Central memory CD4-positive, alpha-beta T cell (primary cell): Measurements from ENCODE around the gene NOP56.
"Not testable (repeated sequence)": the region's sequence is repeated elsewhere in the genome, so short reads cannot be mapped to it uniquely, and the experiment has no call there.

Source experiments
- DNase-seq: peaks from one replicate; pipeline ENCODE4 v3.0.0; 2022

The NOP56 gene

GRCh38 chr20:2687514-2687913 lies 35.1 kb downstream of the NOP56 start:
- no peak for DNase-seq

DNA sequence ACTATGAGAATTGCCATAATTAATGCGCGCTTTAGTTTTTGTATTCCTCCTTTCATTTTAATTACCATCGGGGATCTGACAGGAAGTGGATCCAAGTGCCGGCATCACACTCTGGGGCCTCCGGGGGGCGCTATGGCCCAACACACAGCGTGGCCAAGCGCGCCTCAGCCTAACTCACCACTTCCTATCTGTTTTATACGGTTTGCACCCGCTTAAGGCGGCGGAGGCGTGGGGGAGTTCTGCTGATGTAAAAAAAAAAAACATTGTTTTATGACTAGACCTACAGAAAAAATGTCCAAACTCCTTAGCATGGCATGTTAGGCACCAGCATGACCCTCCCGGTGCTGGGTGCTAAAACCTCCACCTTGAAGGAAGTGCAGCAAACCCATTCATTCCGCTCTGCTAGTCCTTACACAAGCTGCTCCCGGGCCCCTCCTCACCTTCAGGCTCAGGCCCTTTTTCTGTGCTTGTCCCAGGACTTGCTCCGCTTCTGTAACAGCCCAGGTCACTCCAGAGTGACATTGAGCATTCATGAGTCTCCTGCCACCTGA lies 35.7 kb downstream of the NOP56 start:
- DNase-seq, result peak; percentile 80

DNA sequence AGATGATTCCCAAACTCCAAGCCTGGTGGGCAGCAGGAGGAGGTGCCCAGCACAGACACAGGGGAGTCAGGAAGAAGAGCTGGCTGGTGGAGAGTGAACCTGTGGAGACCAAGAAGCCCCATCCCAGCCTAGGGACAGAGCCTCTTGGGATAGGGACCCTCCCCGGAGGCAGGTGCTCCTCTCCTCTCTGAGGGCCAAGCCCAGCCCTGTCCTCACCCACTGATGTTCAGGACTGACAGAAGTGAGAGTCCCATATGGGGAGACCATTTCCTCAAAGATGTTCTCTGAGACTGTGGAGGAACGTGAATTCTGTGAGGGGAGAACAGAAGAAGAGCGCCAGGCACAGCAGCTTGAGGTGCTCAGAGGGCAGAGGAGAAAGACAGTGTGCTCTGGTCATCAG lies 37.8 kb downstream of the NOP56 start:
- no peak for DNase-seq

GRCh38 chr20:2690718-2691117 lies 38.3 kb downstream of the NOP56 start:
- DNase-seq, result no peak

- DNase-seq, result no peak
These were observed 38.7 kb downstream of the NOP56 start for GRCh38 chr20:2691127-2691526.

GRCh38 chr20:2691663-2692035 lies 39.2 kb downstream of the NOP56 start:
- DNase-seq, result no peak

- DNase-seq, result peak; percentile 19
These were observed 39.8 kb downstream of the NOP56 start, which contains the start of gene EBF4 for GRCh38 chr20:2692036-2692885. EBF4 (plus strand) TSS chr20:2692780; CDS start chr20:2693646, 866 bp downstream.

DNA sequence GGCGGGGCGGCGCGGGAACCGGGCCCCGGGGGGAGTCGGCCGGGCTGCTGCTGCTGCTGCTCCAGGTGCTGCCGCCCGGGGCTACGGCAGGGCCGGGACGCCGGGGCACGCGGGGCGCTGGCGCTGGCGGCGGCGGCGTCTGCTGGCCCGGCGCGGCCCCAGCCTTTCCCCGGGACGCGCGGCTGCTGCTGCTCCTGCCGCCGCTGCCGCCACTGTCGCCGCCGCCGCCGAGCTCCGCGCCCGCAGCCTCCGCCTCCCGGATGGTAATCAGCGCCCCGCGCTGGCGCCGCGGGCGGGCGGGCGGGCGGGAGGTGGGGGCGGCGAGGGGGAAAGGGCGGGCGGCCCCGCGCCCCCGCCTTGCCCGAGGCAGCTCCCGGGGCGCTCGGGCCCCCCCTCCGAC lies 40.5 kb downstream of the NOP56 start:
- no peak for DNase-seq

- peak; percentile 18 for DNase-seq
These were observed 41.0 kb downstream of the NOP56 start for GRCh38 chr20:2693286-2694007.

DNA sequence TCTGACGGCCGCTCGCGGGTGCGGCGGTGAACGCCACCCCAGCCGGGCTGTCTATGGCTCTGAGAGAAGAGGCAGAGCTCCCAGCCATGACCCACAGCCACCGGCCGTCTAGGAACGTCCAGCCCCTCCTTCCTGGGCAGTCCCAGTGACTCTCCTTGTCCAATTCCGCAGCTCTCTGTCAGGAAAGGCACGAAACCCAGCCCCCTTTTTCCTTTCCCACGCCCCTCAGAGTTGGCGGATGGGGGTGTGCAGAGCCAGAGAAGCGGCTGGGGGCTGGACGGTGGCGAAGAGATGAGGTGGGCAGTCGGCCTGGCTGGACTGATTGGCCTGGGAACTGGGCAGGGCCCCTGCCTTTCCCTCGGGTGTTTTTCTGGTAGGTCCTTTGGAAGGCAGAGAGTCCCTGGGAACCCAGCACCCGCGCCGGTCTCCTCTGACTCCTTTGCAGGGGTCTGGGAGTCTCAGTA lies 41.6 kb downstream of the NOP56 start:
- DNase-seq, result no peak

- no peak for DNase-seq
These were observed 42.1 kb downstream of the NOP56 start for GRCh38 chr20:2694519-2694918.

DNA sequence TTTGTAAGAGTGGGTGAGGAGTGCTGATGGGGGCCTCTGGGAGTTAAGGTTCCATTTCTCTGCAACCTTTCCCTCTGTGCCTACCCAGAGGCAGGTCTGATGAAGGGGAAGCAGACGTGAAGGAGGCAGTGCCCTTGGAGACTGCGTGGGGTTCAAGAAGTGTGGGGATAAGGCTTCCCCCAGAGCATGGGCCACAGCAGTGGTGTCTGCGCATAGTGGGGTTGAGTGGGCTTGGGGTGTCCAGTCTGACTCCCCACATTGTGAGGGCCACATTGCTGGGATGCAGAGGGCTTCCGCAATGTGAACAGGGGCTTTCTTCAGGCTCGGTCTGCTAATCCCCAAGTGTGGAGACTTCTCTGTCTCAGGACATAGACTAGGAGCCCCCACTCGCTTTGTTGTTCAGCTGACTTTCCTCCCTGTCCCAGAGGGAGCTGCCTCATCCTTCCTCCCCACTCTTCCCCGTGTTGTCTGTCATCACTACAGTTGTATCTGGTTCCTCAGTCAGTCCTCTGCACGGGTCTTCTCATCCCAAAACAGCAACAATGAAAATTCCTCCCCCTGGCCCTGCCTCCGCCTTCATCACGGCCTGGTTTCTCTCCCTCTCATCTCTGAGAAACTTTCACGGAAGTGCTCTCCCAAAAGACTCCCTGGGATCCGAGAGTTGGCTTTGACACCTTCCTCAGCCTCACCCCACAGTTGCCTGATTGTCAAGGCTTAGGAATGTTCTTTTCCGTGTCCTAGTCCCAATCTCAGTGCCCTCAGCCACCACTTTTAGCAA lies 43.0 kb downstream of the NOP56 start:
- DNase-seq, result no peak

DNA sequence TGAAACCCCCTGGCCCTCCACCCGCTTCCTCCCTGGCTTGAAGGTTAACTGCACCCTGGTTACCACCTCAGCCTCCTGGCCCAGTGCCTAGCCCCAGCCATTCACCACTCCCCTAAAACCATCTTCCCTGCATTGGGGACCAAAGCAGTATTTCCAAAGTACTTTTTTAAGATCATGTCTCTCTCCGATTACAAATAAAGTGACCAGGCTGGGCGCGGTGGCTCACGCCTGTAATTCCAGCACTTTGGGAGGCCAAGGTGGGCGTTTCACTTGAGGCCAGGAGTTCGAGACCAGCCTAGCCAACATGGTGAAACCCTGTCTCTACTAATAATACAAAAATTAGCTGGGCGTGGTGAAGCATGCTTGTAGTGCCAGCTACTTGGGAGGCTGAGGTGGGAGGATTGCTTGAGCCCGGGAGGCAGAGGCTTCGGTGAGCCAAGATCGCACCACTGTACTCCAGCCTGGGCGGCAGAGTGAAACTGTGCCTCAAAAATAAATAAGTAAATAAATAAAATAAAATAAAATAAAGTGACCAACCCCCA lies 43.6 kb downstream of the NOP56 start:
- DNase-seq, result not testable (repeated sequence)

DNA sequence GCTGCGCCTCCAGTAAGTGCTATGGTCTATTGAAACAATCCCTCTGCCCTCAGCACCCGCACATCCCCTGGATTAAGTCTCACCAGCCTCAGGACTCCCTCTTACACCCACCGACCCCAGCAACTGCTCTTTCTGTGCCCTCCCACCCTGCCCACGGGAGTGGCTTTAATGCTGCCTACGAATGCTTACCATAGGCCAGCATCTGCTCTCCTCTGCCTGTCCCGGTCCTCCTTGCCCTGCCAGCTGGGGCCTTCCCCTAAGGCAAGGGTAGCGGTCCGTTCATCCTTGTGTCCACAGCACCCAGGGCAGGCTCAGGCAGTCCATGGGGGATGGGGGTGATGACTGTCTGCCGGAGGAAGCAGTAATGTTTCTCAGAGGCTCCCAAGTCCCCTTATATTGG lies 44.2 kb downstream of the NOP56 start:
- DNase-seq, result no peak

- DNase-seq, result no peak
These were observed 45.3 kb downstream of the NOP56 start for GRCh38 chr20:2697768-2698167.

DNA sequence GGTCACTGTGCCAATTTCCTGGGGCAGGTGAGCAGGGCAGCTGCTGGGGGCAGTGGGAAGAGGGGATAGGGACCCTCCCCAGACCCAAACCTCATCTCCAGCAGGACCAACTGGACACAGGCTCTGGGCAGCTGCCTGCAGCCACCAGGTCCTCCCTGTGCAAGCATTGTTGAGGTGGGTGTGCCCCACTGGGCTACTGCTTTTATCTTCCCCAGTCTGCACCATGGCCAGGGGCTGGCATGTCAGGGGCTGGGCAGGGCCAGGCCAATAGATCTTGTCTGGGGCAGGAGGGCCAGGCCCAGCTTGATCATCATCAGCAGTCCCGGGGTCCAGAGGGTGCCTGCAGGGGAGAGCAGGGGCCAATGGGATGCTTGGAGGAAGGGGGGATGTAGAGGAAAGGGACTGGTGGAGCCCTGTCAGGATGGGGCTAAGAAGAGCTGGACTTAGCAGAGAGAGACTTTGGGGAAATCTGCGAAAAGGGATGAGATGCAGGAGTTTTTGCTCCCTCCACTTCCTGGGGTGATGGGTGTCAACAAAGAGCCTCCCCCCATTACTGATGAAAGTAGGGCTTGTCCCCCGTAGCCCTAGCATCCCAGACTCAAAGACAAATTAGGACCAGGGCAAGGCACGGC lies 45.9 kb downstream of the NOP56 start:
- no peak for DNase-seq

DNA sequence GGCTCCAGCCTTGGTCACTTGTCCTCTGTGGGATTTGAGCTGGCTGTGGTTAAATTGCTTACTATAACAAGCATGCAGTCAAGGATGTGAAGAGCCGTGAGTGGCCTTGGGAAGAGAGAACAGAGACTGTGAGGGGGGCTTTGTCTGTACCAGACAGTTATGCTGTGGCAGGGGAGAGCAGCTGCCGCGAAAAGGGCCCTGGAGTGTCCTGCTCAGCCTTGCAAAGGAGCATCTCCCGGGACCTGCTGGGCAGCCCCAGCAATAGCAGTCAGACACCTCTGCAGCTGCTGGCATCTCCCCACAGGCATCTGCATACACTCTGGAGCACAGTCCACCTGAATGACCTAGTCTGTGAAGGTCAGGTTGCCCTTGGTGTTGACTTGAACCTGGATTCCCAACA lies 46.5 kb downstream of the NOP56 start:
- no peak for DNase-seq

GRCh38 chr20:2699775-2700413 lies 47.5 kb downstream of the NOP56 start:
- no peak for DNase-seq

- DNase-seq, result no peak
These were observed 48.6 kb downstream of the NOP56 start for GRCh38 chr20:2700913-2701620.

GRCh38 chr20:2701671-2702081 lies 49.2 kb downstream of the NOP56 start:
- DNase-seq, result no peak
